NCI-H187 (cell line): Measurements from ENCODE around the gene TEX13A.

ENCODE experiments used
- DNase-seq, 2 experiments: peaks; one replicate each; lab custom pipeline; 2025; lab: John Stamatoyannopoulos, UW

The TEX13A gene

GRCh38 chrX:105173071-105173470 is 47.4 kb downstream of the TEX13A start:
- no peak for DNase-seq
